NOMO-1 (cell line): Measurements from ENCODE around the gene TNFAIP1.
"Not testable (repeated sequence)": the region's sequence is repeated elsewhere in the genome, so short reads cannot be mapped to it uniquely, and the experiment has no call there.

Experiments used
- DNase-seq, 2 experiments: peaks; one replicate each; lab custom pipeline; 2025; ENCODE audit not compliant: unreplicated experiment in 2 of 2; lab: John Stamatoyannopoulos, UW

The TNFAIP1 gene

DNA sequence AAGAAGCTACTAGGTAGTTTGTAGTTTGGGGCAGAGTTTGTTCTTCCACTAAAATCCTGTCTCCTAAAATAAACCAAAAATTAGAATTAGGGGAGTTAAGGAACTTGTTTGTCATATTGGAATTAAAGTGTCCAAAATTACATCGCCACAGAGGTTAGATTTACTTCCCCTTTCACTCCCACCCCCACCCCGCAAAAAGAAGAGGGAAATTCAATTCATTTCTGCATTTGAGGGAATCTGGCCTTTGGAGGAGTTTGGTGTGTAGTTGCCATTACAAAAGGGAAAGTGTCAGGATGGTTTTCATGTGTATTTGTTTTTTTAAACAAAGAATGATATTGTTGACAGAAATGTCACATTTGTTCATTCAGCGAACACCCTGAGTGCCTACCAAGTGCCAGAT lies 10.8 kb upstream of the TNFAIP1 start:
- peak; percentile 13 to 23 for DNase-seq

DNA sequence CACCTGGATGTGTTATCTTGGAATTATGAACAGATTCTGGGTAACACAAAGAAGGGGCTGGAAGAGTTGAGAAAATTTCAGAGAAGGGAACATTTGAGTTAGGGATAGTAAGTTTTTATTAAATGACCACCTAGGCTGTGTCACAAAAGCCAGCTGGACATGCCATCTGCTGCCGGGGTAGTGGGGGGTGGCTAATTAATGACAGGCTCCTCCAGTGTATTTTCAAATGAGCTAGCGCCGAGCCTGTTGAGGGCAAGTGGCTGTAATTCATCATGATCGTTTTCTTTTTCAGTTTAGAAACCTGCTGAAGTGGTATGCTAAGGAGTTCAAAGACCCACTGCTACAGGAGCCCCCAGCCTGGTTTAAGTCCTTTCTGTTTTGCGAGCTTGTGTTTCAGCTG lies 10.3 kb upstream of the TNFAIP1 start:
- no peak for DNase-seq

DNA sequence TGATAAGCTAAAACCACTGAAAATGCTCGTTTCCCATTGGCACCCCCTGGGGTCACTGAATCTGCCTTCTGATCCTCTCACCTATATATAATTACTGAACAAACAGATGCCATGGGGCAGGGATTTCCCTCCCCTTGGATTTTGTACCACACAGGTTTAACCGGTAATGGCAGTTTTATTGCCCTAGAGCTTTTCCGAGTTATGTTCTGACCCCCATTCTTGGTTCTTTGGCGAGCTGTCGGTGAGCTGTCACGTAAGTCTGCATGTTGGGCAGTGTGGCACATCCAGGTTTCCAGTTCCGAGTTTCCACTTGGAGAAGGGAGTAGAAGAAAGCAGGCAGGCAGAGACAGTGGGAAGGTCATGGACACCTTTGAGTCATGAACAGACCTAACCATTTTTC lies 9.4 kb upstream of the TNFAIP1 start:
- DNase-seq, result no peak

GRCh38 chr17:28327031-28327607 lies 8.4 kb upstream of the TNFAIP1 start:
- no peak for DNase-seq

DNA sequence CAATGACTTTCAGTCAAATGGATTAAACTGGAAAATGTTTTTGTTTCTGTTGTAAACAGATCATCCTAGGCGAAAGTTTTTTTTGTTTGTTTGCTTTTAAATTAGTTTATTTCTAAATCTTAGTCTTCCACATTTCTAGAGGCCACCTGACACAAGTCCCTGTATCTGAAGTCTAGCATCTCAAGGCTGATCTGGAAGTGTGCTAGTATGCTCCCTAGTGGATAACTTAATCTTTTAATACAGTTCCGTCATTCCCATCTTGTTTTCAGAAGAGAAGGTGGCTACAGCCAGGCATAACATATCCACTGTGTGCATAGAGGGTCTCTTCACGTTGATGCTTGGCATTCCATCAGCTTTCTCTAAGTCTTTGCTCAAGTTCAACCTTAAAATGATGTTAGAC lies 7.9 kb upstream of the TNFAIP1 start:
- DNase-seq, result no peak

- no peak for DNase-seq
Observed at GRCh38 chr17:28328325-28328724, 7.2 kb upstream of the TNFAIP1 start.

- no peak for DNase-seq
Observed at GRCh38 chr17:28330671-28331070, 4.9 kb upstream of the TNFAIP1 start.

DNA sequence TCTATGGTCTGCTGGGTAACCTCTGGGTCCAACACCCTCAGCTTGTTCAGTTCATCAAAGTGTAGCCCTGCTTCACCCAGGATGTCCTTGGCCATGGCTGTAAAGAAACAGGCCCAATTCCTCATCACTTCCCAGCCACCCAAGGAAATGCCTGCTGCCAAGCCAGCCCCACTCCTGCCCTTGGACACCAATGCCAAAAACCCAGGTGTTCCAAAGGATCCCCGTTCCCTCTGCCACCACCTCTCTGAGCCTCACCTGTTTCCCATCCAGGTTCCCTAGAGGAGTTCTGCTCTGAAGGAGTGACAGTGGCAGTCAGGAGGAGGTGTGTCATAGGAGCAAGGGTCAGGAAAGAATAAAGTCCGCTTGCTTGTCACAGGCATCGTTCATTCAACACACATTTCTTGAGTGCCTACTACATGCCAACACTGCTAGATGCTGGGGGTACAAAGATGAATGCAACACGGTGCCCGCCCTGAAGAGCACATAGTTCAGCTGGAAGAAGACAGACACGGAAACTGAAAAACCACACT lies 3.6 kb upstream of the TNFAIP1 start:
- no peak for DNase-seq

DNA sequence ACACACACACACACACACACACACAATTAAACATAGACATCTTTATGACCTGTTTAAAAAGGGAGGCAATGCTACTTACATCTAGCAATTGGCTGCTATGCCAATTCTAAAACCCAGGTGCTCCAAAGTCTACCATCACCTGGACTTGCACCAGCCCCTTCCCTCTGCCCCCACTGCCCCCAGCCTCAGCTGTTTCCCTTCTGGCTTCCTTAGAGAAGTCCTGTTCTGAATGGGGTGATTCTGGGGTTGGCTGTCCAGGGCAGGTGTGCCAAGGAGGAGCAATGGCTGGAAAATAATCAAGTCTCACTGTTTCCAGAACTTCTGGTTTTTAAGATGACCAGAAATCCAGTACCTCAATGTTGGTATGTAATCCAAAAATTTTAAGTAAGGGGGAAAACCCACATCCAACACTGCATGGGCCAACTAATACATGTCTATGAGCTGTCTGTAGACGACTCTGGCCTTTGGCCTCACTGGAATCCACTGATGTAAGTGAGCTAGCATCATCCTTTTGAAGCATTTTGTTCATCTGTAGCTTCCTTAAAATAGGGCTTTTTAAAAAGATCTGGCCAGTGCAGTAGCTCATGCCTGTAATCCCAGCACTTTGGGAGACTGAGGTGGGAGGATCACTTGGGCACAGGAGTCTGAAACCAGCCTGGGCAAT lies 2.3 kb upstream of the TNFAIP1 start:
- no peak for DNase-seq

GRCh38 chr17:28334171-28334570 lies 1.4 kb upstream of the TNFAIP1 start:
- DNase-seq, result peak in 1 of 2 experiments; percentile 68

GRCh38 chr17:28334666-28335200 lies 828 bp upstream of the TNFAIP1 start:
- peak in 1 of 2 experiments; percentile 15 for DNase-seq

- DNase-seq, result no peak
Observed at GRCh38 chr17:28335959-28336871, 654 bp downstream of the TNFAIP1 start.

DNA sequence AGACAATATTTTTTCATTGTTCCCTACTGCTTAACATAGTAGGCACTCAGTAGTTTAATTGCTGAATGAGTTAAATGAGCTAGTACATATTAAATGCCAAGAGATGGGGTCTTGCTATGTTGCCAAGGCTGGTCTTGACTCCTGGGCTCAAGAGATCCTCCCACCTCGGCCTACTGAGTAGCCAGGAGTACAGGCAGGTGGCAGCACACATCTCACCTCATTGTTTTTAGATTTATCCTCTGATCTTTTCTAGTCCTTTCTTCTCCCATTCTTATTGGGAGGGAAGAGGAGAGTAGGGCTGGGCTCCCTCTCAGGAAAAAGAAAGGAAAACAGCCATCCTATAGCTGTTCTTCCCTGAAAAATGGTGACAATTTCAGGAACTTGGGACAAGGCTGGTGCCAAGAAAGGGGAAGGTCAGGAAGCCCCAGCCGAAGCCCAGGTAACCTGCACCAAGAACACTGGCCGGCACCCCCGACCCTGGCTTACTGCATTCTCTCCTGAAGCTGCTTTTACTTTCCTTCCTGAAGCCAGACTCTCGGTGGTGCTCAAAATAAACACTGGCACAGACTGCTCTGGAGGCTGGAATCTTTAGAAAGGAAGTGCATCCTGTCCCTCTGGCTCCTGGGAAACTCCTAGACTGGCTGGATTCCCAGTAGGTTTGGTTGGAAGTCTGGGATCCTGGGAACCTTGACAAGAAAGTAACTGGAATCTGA lies 2.7 kb downstream of the TNFAIP1 start:
- no peak for DNase-seq

DNA sequence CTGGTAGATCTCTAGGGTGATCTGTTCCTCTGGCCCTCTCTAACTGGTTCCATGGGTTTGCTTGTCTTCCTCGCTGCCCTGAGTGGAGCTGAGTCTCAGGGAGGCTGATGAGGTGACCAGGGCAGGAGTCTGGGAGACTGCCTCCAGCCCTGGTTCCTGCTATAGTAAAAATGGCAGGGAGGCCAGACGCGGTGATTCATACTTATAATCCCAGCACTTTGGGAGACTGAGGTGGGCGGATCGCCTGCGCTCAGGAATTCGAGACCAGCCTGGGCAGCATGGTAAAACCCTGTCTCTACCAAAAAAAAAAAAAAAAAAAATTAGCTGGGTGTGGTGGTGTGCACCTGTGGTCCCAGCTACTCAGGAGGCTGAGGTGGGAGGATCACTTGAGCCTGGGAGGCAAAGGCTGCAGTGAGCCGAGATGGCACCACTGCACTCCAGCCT lies 3.2 kb downstream of the TNFAIP1 start:
- not testable (repeated sequence) for DNase-seq

DNA sequence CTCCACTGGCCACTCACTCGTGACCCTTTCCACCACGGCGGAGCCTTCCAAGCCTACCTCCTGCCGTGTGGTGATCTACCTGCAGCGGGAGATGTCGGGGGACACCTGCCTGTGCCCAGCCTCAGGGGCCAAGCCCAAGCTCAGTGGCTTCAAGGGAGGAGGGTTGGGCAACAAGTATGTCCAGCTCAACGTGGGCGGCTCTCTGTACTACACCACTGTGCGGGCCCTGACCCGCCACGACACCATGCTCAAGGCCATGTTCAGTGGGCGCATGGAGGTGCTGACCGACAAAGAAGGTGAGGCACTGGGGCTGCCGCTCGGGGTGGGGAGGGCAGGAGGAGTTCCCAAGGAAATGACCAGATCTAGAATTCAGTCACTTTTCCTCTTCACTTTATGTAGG lies 3.9 kb downstream of the TNFAIP1 start:
- no peak for DNase-seq

- no peak for DNase-seq
Observed at GRCh38 chr17:28340374-28340773, 4.8 kb downstream of the TNFAIP1 start.

GRCh38 chr17:28341516-28341915 lies 6.0 kb downstream of the TNFAIP1 start:
- DNase-seq, result no peak

DNA sequence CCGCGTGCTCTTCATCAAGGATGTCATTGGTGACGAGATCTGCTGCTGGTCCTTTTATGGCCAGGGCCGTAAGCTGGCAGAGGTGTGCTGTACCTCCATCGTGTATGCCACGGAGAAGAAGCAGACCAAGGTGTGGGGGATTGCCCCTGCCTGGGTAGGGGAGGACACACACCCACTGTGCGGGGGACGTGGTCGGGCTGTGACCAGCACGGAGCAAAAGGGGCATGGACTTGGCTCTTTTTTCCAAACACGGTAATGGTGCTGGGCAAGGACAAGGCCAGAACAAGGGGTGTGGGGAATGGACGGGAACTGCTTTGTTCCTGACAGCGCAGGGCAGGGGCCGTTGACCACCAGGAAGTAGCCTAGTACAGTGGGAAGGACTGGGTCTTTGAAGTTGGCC lies 6.8 kb downstream of the TNFAIP1 start:
- no peak for DNase-seq

GRCh38 chr17:28343491-28343932 lies 8.0 kb downstream of the TNFAIP1 start:
- DNase-seq, result no peak

- no peak for DNase-seq
Observed at GRCh38 chr17:28344011-28344410, 8.4 kb downstream of the TNFAIP1 start.
